Endothelial cell of umbilical vein (primary cell): ENCODE results near the gene PCP4L1. TPM values are rescaled to one million over a fixed set of nuclear protein-coding genes. Genes with fewer than 3 reads are reported as not detected.
"Not testable (repeated sequence)": the region's sequence is repeated elsewhere in the genome, so short reads cannot be mapped to it uniquely, and the experiment has no call there.

ENCODE experiments used
- BruUV-seq: library from RNA; stranded (reverse); fragments of 400-500 nt; replicated peaks from 2 replicates; lab custom pipeline; 2021; lab: Mats Ljungman, UMichigan
- CTCF ChIA-PET: fragments of 300-600, 350-600 bp; sonication (Branson Sonifier 250); formaldehyde crosslinking; loops from one replicate; lab custom pipeline; 2021; ENCODE audit warnings: antibody characterized with exemption, inconsistent platforms; lab: Charles Lee
- POLR2A ChIA-PET: fragments of 300-600, 350-600 bp; sonication (Branson Sonifier 250); formaldehyde crosslinking; loops from one replicate; lab custom pipeline; 2021; ENCODE audit warnings: antibody characterized with exemption, inconsistent platforms; lab: Charles Lee
- DNase-seq: peaks from one replicate; pipeline ENCODE4 v3.0.0-alpha.2; 2011; ENCODE audit warnings: low read depth, low spot score
- FAIRE-seq: peaks from 2 replicates; lab custom pipeline; 2011; peaks lifted over from hg19 to GRCh38; lab: Jason Lieb, UNC
- H2AFZ ChIP-seq: 2 replicates; pipeline ENCODE4 v1.6.0; 2012; ENCODE audit warnings: low read depth, low read length, control low read depth, inconsistent platforms
- H3K27ac ChIP-seq: 2 replicates; pipeline ENCODE4 v1.5.1; 2011; ENCODE audit warnings: low read depth, mild to moderate bottlenecking, control low read depth, low read length, moderate library complexity; ENCODE audit not compliant: insufficient read depth
- H3K27me3 ChIP-seq, 2 experiments: 2 replicates each; pipeline versions ENCODE4 v1.6.0 to v1.6.1; 2011; ENCODE audit warnings: low read length in 2 of 2, mixed read lengths in 1 of 2; ENCODE audit not compliant: control insufficient read depth in 2 of 2, insufficient read depth in 2 of 2
- H3K36me3 ChIP-seq, 2 experiments: 2 replicates in 1 of 2; 3 replicates in 1 of 2; pipeline ENCODE4 v1.5.1; 2011; ENCODE audit warnings: low read length in 2 of 2, mild to moderate bottlenecking in 1 of 2, moderate library complexity in 1 of 2; ENCODE audit not compliant: control insufficient read depth in 2 of 2, insufficient read depth in 2 of 2; ENCODE audit errors: extremely low read depth in 1 of 2
- H3K4me1 ChIP-seq: 3 replicates; pipeline ENCODE4 v1.5.1; 2011; ENCODE audit warnings: mild to moderate bottlenecking, low read length; ENCODE audit not compliant: control insufficient read depth, insufficient read depth; ENCODE audit errors: extremely low read depth
- H3K4me2 ChIP-seq: 2 replicates; pipeline ENCODE4 v1.6.1; 2011; ENCODE audit warnings: low read length, control low read depth, mixed read lengths; ENCODE audit not compliant: insufficient read depth
- H3K4me3 ChIP-seq, 3 experiments: fragments of 200-600 bp in 1 of 3; sonication (generic), shearing (Covaris generic) in 1 of 3; replicated peaks in 1 of 3; 2 replicates each; pipeline ENCODE4 v1.5.1; 2011 to 2016; ENCODE audit warnings: control low read depth in 3 of 3, low read length in 3 of 3, mild to moderate bottlenecking in 2 of 3, inconsistent platforms in 1 of 3, low read depth in 1 of 3, moderate library complexity in 1 of 3; ENCODE audit not compliant: insufficient read depth in 1 of 3
- H3K79me2 ChIP-seq: 2 replicates; pipeline ENCODE4 v1.6.0; 2012; ENCODE audit warnings: low read length, inconsistent platforms; ENCODE audit not compliant: control insufficient read depth, insufficient read depth
- H3K9ac ChIP-seq: replicated peaks from 2 replicates; pipeline ENCODE3; 2011; ENCODE audit warnings: low read length, control low read depth; ENCODE audit not compliant: insufficient read depth; ENCODE audit errors: extremely low read depth
- H3K9me1 ChIP-seq: replicated peaks from 3 replicates; pipeline ENCODE4 v1.6.0; 2011; ENCODE audit warnings: mild to moderate bottlenecking, low read length; ENCODE audit not compliant: control insufficient read depth, insufficient read depth; ENCODE audit errors: extremely low read depth
- H3K9me3 ChIP-seq: replicated peaks from 2 replicates; pipeline ENCODE4 v1.5.1; 2012; ENCODE audit warnings: low read length, inconsistent platforms; ENCODE audit not compliant: control insufficient read depth, insufficient read depth
- H4K20me1 ChIP-seq: replicated peaks from 2 replicates; pipeline ENCODE3; 2011; ENCODE audit warnings: mild to moderate bottlenecking, low read length; ENCODE audit not compliant: control insufficient read depth, insufficient read depth; ENCODE audit errors: extremely low read depth
- CTCF ChIP-seq, 2 donors: IDR thresholded peaks; 1 replicate in 1 of 2; 2 replicates in 1 of 2; pipeline ENCODE4 v1.5.1; 2011; ENCODE audit warnings: low read length in 2 of 2, mild to moderate bottlenecking in 2 of 2, moderate library complexity in 2 of 2, control low read depth in 1 of 2, inconsistent platforms in 1 of 2, low read depth in 1 of 2; ENCODE audit not compliant: insufficient read depth in 1 of 2; ENCODE audit errors: extremely low read depth in 1 of 2
- EZH2 ChIP-seq: IDR thresholded peaks from 2 replicates; pipeline ENCODE4 v1.6.1; 2012; ENCODE audit warnings: borderline replicate concordance, low read depth, mild to moderate bottlenecking, moderate library complexity, low read length, inconsistent platforms; ENCODE audit not compliant: severe bottlenecking
- FOS ChIP-seq: IDR thresholded peaks from 2 replicates; pipeline ENCODE4 v1.6.1; 2011; ENCODE audit warnings: mild to moderate bottlenecking, low read length, moderate library complexity, borderline replicate concordance; ENCODE audit not compliant: insufficient read depth
- GATA2 ChIP-seq: IDR thresholded peaks from 2 replicates; pipeline ENCODE4 v1.7.0; 2011; ENCODE audit warnings: low read depth, mild to moderate bottlenecking, moderate library complexity, mixed read lengths, low read length; ENCODE audit not compliant: insufficient read length, insufficient read depth
- JUN ChIP-seq: IDR thresholded peaks from 2 replicates; pipeline ENCODE4 v1.6.1; 2011; ENCODE audit warnings: borderline replicate concordance, low read depth; ENCODE audit not compliant: insufficient read length, insufficient read depth
- MYC ChIP-seq: IDR thresholded peaks from one replicate; pipeline ENCODE4 v1.6.1; 2011; ENCODE audit warnings: mild to moderate bottlenecking, low read depth, low read length
- POLR2AphosphoS5 ChIP-seq: IDR thresholded peaks from 2 replicates; pipeline ENCODE4 v1.6.1; 2012; ENCODE audit warnings: low read depth, mild to moderate bottlenecking, control low read depth, low read length, moderate library complexity; ENCODE audit not compliant: insufficient read depth
- dilution Hi-C: fragments of 300-500 bp; cut with MboI; formaldehyde crosslinking; loops from one replicate; pipeline ENCODE4 v1.15.0; 2019; ENCODE audit warnings: low sequenced_read_pairs; ENCODE audit not compliant: extremely low pct_ligation_motif_present
- intact Hi-C: fragments of 100-400 bp; cut with micrococcal nuclease; formaldehyde crosslinking; loops from one replicate; pipeline ENCODE4 v1.10.0; 2022
- polyA plus RNA-seq, 4 experiments: library from polyadenylated mRNA; depleted of rRNA in 3 of 4; stranded (reverse) in 3 of 4; unstranded in 1 of 4; fragments of >200 nt; gene quantifications; 2 replicates each; pipeline versions ENCODE4 v1.2.1 to v1.2.3, GENCODE V29; 2011 to 2012; ENCODE audit warnings: missing spikeins in 1 of 4
- total RNA-seq: library from RNA; stranded (reverse); gene quantifications from 2 replicates; pipeline ENCODE4 v1.2.3, GENCODE V29; 2021

PCP4L1 gene
- total and polyA plus RNA-seq, 2 donors (not counting 3 experiments of a cell fraction or from before 2014, with no cell fraction given): not detected

- no peak for DNase-seq
- H2AFZ ChIP-seq: no peak overlapping the region
- no peak overlapping the region for H3K27ac ChIP-seq
- dilution Hi-C loops: no loop called here
- no peak overlapping the region for H3K9ac ChIP-seq
- H3K27me3 ChIP-seq: no peaks in the 10 kb centered on the region
- H3K4me1 ChIP-seq: peaks cover 18% of the 10 kb centered on the region
- no TSS peak for BruUV-seq
- ChIA-PET CTCF (interaction anchor here (1.7 to 5.4 kb wide), 4 partner anchors 14 to 32 kb away, joined by 3 to 55 read pairs (median 28); partner anchors contain the start of genes ADAMTS4 and NDUFS2), POLR2A (no interaction called here)
- intact Hi-C loops: loop anchor here (2.0 kb wide), 1 partner anchor 39 kb away; no protein-coding TSS in a partner anchor
- H3K79me2 ChIP-seq: no peaks in the 10 kb centered on the region
- no peaks in the 10 kb centered on the region for H4K20me1 ChIP-seq
- no peak for FAIRE-seq
- H3K9me1 ChIP-seq: no peaks in the 10 kb centered on the region
- H3K36me3 ChIP-seq: peaks cover 5 to 6% of the 10 kb centered on the region in 2 experiments
- TF ChIP-seq FOS (no peak), CTCF (IDR thresholded peaks at IDR 0.05; ENCODE audit: extremely low read depth in 1 of 2, insufficient read depth in 1 of 2, low read depth in 1 of 2, low read length in 2 of 2) (no peak), POLR2AphosphoS5 (no peak), JUN (no peak), GATA2 (no peak), EZH2 (no peak), MYC (no peak)
- no peaks in the 10 kb centered on the region for H3K9me3 ChIP-seq
- H3K4me2 ChIP-seq: no peak overlapping the region
- no peak overlapping the region for H3K4me3 ChIP-seq
Observed at GRCh38 chr1:161223805-161224694, 34.5 kb upstream of the PCP4L1 start.

GRCh38 chr1:161224695-161225087, 33.9 kb upstream of the PCP4L1 start:
- H3K4me3 ChIP-seq, H3K4me2 ChIP-seq, FAIRE-seq, H3K9me1 ChIP-seq, POLR2A ChIA-PET, BruUV-seq, DNase-seq, H3K9ac ChIP-seq, H3K27me3 ChIP-seq, H3K27ac ChIP-seq, H3K79me2 ChIP-seq, H3K9me3 ChIP-seq, H3K36me3 ChIP-seq, H4K20me1 ChIP-seq, H2AFZ ChIP-seq, dilution Hi-C loops: not testable (repeated sequence)
- CTCF ChIA-PET: interaction anchor here (1.7 to 5.4 kb wide), 4 partner anchors 15 to 32 kb away, joined by 3 to 55 read pairs (median 28); partner anchors contain the start of genes ADAMTS4 and NDUFS2
- intact Hi-C loops: loop anchor here (1.0 to 2.0 kb wide), 4 partner anchors 14 to 40 kb away; partner anchors contain the start of gene NDUFS2
- peaks cover 18% of the 10 kb centered on the region for H3K4me1 ChIP-seq
